GM18499 (cell line): ENCODE data around the gene MYH6.
"Not testable (repeated sequence)": the region's sequence is repeated elsewhere in the genome, so short reads cannot be mapped to it uniquely, and the experiment has no call there.

Source experiments
- ATAC-seq: cut with Tn5 transposase; IDR thresholded peaks from one replicate; pipeline ENCODE4 v1.9.1; 2021; ENCODE audit warnings: moderate number of reproducible peaks; ENCODE audit not compliant: insufficient read depth, unreplicated experiment

The MYH6 gene

GRCh38 chr14:23436327-23437132 lies 28.5 kb upstream of the MYH6 start:
- ATAC-seq: no peak

GRCh38 chr14:23435543-23436326 lies 27.7 kb upstream of the MYH6 start, which contains the start of gene MYH7:
Gene MYH7, minus strand, starts transcription at chr14:23435660. Its CDS starts 1,928 bp downstream, at chr14:23433732.
- ATAC-seq: no peak

GRCh38 chr14:23434488-23435222 lies 26.6 kb upstream of the MYH6 start:
- ATAC-seq: no peak

- ATAC-seq: no peak
Observed at GRCh38 chr14:23433457-23433856, 25.4 kb upstream of the MYH6 start.

- ATAC-seq: no peak
Observed at GRCh38 chr14:23432946-23433345, 24.9 kb upstream of the MYH6 start.

GRCh38 chr14:23432102-23432925 lies 24.2 kb upstream of the MYH6 start:
- ATAC-seq: no peak

- ATAC-seq: no peak
Observed at GRCh38 chr14:23431486-23431885, 23.4 kb upstream of the MYH6 start.

- no peak for ATAC-seq
Observed at GRCh38 chr14:23430723-23431085, 22.6 kb upstream of the MYH6 start.

GRCh38 chr14:23430016-23430722 lies 22.1 kb upstream of the MYH6 start:
- ATAC-seq: no peak

- no peak for ATAC-seq
Observed at GRCh38 chr14:23428686-23429495, 20.8 kb upstream of the MYH6 start.

GRCh38 chr14:23425798-23426197 lies 17.7 kb upstream of the MYH6 start:
- ATAC-seq: not testable (repeated sequence)

GRCh38 chr14:23425169-23425568 lies 17.1 kb upstream of the MYH6 start:
- ATAC-seq: no peak

GRCh38 chr14:23423657-23424056 lies 15.6 kb upstream of the MYH6 start:
- no peak for ATAC-seq

- no peak for ATAC-seq
Observed at GRCh38 chr14:23421594-23421993, 13.5 kb upstream of the MYH6 start.

- not testable (repeated sequence) for ATAC-seq
Observed at GRCh38 chr14:23419646-23420045, 11.6 kb upstream of the MYH6 start.

GRCh38 chr14:23418021-23418420 lies 9.9 kb upstream of the MYH6 start:
- ATAC-seq: no peak

GRCh38 chr14:23417269-23417668 lies 9.2 kb upstream of the MYH6 start:
- not testable (repeated sequence) for ATAC-seq

- no peak for ATAC-seq
Observed at GRCh38 chr14:23416801-23417200, 8.7 kb upstream of the MYH6 start.
